Measurements from ENCODE around the gene EMID1. TPM values are rescaled to one million over a fixed set of nuclear protein-coding genes. Genes with fewer than 3 reads are reported as not detected.

The EMID1 gene
- polyA plus RNA-seq, 1 of the 3 experiments (the other 2 are of a cell fraction) = 1.1 TPM

DNA sequence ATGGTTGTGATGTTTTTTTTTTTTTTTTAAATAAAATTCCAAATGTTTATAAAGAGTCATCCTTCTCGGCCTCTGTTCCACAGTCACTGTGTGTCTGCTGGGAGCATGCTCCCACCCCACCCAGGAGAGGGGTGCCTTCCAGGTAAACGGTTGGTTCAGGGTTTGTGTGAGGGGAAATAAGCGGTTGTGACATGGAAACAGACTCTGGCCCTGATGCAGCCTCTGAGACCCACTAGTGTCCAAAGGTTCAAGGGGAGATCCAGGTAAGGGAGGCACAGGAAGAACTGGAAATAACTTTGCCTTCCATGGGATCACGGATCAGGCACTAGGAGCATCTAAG, 94.7 kb downstream of the EMID1 start:
- no peak for DNase-seq
- Histone ChIP-seq H3K4me3 (ENCODE audit: low read depth in 2 of 2, low read length in 1 of 2) (no peak overlapping the region), H4K20me1 (ENCODE audit: insufficient read depth) (peaks cover 16% of the 10 kb centered on the region; the same call in 1 of the 2 replicates), H3K27ac (ENCODE audit: low read depth in 2 of 2, low read length in 1 of 2) (no peak overlapping the region), H3K9me3 (no peaks in the 10 kb centered on the region), H3K9ac (no peak overlapping the region), H3K9me2 (no peaks in the 10 kb centered on the region), H3K4me1 (ENCODE audit: control insufficient read depth in 1 of 2, insufficient read depth in 2 of 2, low read depth in 1 of 2, low read length in 1 of 2) (peaks cover 0 to 16% of the 10 kb centered on the region in 2 experiments; a peak in 1 of 4 replicates), H3F3A (replicated peaks; ENCODE audit: insufficient read depth) (peaks cover 50% of the 10 kb centered on the region), H3K79me2 (ENCODE audit: insufficient read depth) (0 out of 2 replicates have a peak, but pooled peaks cover 5% of the 10 kb centered on the region), H3K4me2 (no peak overlapping the region), H3K36me3 (replicated peaks in 1 of 2; ENCODE audit: control insufficient read depth in 1 of 2, insufficient read depth in 2 of 2, low read length in 1 of 2) (peaks cover 32 to 55% of the 10 kb centered on the region in 2 experiments), H3K27me3 (ENCODE audit: insufficient read depth) (no peaks in the 10 kb centered on the region), H2AFZ (ENCODE audit: low read depth) (no peak overlapping the region)
- POLR2A ChIA-PET = interaction anchor here (0.7 kb wide), 1 partner anchor 16 kb away, joined by 3 read pairs; no protein-coding TSS in a partner anchor
- CTCF ChIA-PET = no interaction called here
- TF ChIP-seq REST (IDR thresholded peaks at IDR 0.05; ENCODE audit: low read depth, low read length) = no peak
- no peak for TF ChIP-seq SIN3A (IDR thresholded peaks at IDR 0.05; ENCODE audit: borderline replicate concordance, low read depth, low read length)
- no peak for TF ChIP-seq JUND (IDR thresholded peaks at IDR 0.05)
- no peak for TF ChIP-seq RCOR1 (IDR thresholded peaks at IDR 0.05; ENCODE audit: low read length)
- TF ChIP-seq NFIC (IDR thresholded peaks at IDR 0.05; ENCODE audit: borderline replicate concordance) = no peak
- no peak for TF ChIP-seq EP300 (IDR thresholded peaks at IDR 0.05; ENCODE audit: borderline replicate concordance in 1 of 2, low read depth in 1 of 2, low read length in 1 of 2)
- TF ChIP-seq IRF3 (IDR thresholded peaks at IDR 0.05; ENCODE audit: low read depth, low read length) = no peak
- no peak for TF ChIP-seq RXRA (IDR thresholded peaks at IDR 0.05; ENCODE audit: borderline replicate concordance, low read depth)
- 91% methylated on average over 3 of the region's 4 CpGs for WGBS (ENCODE audit: low lambda C conversion rate)

- H3K27ac ChIP-seq (ENCODE audit: low read depth in 2 of 2, low read length in 1 of 2) = no peak overlapping the region
- peaks cover 27 to 49% of the 10 kb centered on the region in 2 experiments for H3K36me3 ChIP-seq (replicated peaks in 1 of 2; ENCODE audit: control insufficient read depth in 1 of 2, insufficient read depth in 2 of 2, low read length in 1 of 2)
- ChIA-PET CTCF (interaction anchor here (0.6 to 4.2 kb wide), 3 partner anchors 13 to 81 kb away, joined by 3 to 24 read pairs (median 4); no protein-coding TSS in a partner anchor), POLR2A (interaction anchor here (0.7 kb wide), 1 partner anchor 16 kb away, joined by 3 read pairs; no protein-coding TSS in a partner anchor)
- no peak overlapping the region for H2AFZ ChIP-seq (ENCODE audit: low read depth)
- DNase-seq = peak; percentile 16
- H3K9ac ChIP-seq = no peak overlapping the region
- TF ChIP-seq RAD21 (IDR thresholded peaks at IDR 0.05; ENCODE audit: low read length) (no peak), JUND (IDR thresholded peaks at IDR 0.05) (peak; percentile 5; the same call in 1 of the 2 replicates), FOSL2 (IDR thresholded peaks at IDR 0.05; ENCODE audit: borderline replicate concordance, low read depth) (no peak), POLR2AphosphoS5 (IDR thresholded peaks at IDR 0.05; ENCODE audit: low read depth, low read length) (0 out of 2 replicates have a peak, but pooled peaks have one; percentile 15), TAF1 (IDR thresholded peaks at IDR 0.05; ENCODE audit: borderline replicate concordance, low read depth, low read length) (no peak), SIN3A (IDR thresholded peaks at IDR 0.05; ENCODE audit: borderline replicate concordance, low read depth, low read length) (peak; percentile 58; the same call in 1 of the 2 replicates), TEAD4 (IDR thresholded peaks at IDR 0.05; ENCODE audit: borderline replicate concordance, insufficient read depth) (no peak)
- H3K79me2 ChIP-seq (ENCODE audit: insufficient read depth) = no peaks in the 10 kb centered on the region
- peaks cover 45% of the 10 kb centered on the region for H3F3A ChIP-seq (replicated peaks; ENCODE audit: insufficient read depth)
- no peaks in the 10 kb centered on the region for H3K9me3 ChIP-seq
- no peak overlapping the region for H3K4me3 ChIP-seq (ENCODE audit: low read depth in 2 of 2, low read length in 1 of 2)
- 96% methylated on average over 10 of the region's 10 CpGs for WGBS (ENCODE audit: low lambda C conversion rate)
- H3K4me1 ChIP-seq (ENCODE audit: control insufficient read depth in 1 of 2, insufficient read depth in 2 of 2, low read depth in 1 of 2, low read length in 1 of 2) = peaks cover 0 to 19% of the 10 kb centered on the region in 2 experiments; a peak in 1 of 4 replicates
- no peak overlapping the region for H3K4me2 ChIP-seq
- H3K27me3 ChIP-seq (ENCODE audit: insufficient read depth) = no peaks in the 10 kb centered on the region
- no peaks in the 10 kb centered on the region for H3K9me2 ChIP-seq
- H4K20me1 ChIP-seq (ENCODE audit: insufficient read depth) = peaks cover 13% of the 10 kb centered on the region; the same call in 1 of the 2 replicates
Measured at GRCh38 chr22:29300807-29301601, 95.3 kb downstream of the EMID1 start.
